ENCODE measurements around the gene CDKN1A.

CDKN1A gene

GRCh38 chr6:36735110-36736071 lies 56.9 kb downstream of the CDKN1A start:
- no peak for TF ChIP-seq GATA3 (IDR thresholded peaks at IDR 0.05; ENCODE audit: low read depth, low read length)
